ENCODE data around the gene LRRC10B.

LRRC10B gene

DNA sequence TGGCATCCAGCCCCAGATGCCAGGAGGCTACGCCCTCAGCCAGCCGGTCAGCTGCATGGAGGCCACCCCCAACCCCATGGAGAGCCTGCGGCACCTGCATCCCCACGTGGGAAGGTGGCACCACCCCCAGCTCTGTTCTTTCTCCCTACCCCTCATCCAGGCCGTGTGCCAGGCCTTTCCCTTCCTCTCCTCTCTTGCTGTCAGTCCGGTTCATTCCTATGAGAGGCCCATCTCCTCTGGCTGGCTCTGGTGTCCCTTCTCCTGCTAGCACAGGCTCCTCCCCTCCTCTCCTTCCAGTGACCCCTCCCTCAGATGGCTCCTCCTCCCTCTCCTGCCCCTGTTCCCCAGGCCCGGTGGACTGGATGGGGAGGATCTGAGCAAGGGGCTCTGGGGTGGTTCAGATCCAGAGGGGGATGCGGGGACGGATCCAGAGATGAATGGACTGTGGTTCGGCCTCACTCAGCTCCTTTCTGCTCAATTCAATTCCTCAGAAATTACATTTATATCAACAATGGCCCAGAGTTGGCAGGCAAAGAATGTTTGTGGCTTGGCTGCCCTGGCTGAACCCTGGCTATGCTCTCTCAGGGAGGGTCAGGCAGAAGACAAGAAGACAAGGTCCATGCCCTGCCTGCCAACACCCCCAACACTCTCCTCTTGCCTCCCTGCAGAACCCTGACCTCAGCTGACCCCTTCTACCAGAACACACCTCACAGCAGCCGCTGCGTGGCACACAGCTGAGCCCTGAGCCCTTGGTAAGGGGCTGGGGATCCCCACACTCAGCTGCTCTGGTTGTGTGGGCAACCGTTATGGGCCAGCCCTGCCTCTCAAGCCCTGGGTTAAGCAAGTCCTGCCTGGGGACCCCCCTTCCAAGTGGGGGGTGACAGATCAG lies 18.5 kb upstream of the LRRC10B start:
- TF ChIP-seq SPI1 (IDR thresholded peaks at IDR 0.05; ENCODE audit: borderline replicate concordance, low read depth) (no peak), POLR2AphosphoS5 (IDR thresholded peaks at IDR 0.05; ENCODE audit: low read depth) (no peak), REST (IDR thresholded peaks at IDR 0.05; ENCODE audit: insufficient replicate concordance, low read depth) (no peak), GABPA (IDR thresholded peaks at IDR 0.05; ENCODE audit: low read depth) (no peak), CTCF (IDR thresholded peaks at IDR 0.05; ENCODE audit: insufficient read depth, low read length) (no peak)
- Histone ChIP-seq H3K27ac (replicated peaks) (no peak overlapping the region), H3K4me3 (replicated peaks; ENCODE audit: insufficient read depth, low read length) (no peak overlapping the region), H3K27me3 (ENCODE audit: insufficient read depth, poor library complexity, severe bottlenecking) (peaks cover 2% of the 10 kb centered on the region)
- DNase-seq (ENCODE audit: low read depth in 1 of 2, low spot score in 1 of 2): no peak

DNA sequence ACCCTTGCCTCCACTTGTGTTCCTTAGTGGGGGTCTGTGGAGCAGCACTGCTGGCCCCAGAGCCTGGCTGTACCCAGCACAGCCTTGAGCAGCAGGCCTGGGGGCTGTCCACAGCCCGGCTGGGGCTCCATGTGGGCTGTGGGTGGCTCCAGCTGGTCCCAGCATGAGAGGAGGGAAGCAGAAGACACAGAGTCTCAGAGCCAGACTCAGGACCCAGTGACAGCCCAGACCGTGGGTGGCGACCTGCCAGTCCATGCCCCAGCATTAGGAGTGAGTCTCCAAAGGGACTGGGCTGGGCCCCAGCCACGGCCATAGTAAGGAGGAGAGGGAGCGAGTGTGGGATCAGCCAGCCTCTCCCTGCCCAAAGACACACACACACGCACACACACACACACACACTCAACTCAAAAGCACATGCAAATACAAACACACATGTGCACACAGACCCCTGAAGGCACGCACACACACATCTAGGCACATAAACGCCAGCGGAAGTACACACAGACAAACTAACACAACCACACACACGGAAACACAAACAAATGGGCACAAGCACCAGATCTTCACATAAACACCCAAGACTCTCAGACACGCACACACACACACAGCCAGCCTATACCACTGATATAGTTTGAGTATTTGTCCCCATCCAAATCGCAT lies 16.7 kb upstream of the LRRC10B start:
- TF ChIP-seq GABPA (IDR thresholded peaks at IDR 0.05; ENCODE audit: low read depth) (no peak), CTCF (IDR thresholded peaks at IDR 0.05; ENCODE audit: insufficient read depth, low read length) (no peak), SPI1 (IDR thresholded peaks at IDR 0.05; ENCODE audit: borderline replicate concordance, low read depth) (no peak), POLR2AphosphoS5 (IDR thresholded peaks at IDR 0.05; ENCODE audit: low read depth) (no peak), REST (IDR thresholded peaks at IDR 0.05; ENCODE audit: insufficient replicate concordance, low read depth) (no peak)
- DNase-seq (ENCODE audit: low read depth in 1 of 2, low spot score in 1 of 2): no peak
- Histone ChIP-seq H3K27me3 (ENCODE audit: insufficient read depth, poor library complexity, severe bottlenecking) (peaks cover 2% of the 10 kb centered on the region), H3K4me3 (replicated peaks; ENCODE audit: insufficient read depth, low read length) (no peak overlapping the region), H3K27ac (replicated peaks) (no peak overlapping the region)

DNA sequence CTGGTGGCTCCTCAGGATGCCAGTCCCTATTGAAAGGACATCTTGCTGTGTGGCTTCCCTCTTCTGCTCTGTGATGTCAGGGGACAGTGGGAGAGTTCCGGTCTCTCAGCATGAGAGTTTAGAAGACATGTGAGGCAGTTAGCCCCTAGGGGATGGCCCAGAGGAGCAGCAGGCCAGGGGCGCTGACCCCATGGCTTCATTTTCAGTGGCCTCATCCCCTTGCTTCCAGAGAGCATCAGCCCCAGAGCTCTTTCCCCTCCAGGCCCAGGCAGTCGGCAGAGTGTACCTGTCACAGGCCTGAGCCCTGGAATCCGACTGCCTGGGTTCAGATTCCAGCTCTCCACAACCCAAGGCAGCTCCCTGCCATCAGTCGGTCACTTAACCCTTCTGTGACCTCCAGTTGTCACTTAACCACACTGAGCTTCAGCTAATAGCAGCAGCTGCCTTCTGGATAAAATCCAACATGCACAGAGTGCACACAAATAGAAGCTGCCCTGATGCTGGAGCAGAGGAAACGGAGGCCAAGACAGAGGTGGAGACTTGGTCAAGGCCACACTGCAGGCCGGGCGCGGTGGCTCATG lies 14.1 kb upstream of the LRRC10B start:
- no peak for DNase-seq (ENCODE audit: low read depth in 1 of 2, low spot score in 1 of 2)
- Histone ChIP-seq H3K27me3 (ENCODE audit: insufficient read depth, poor library complexity, severe bottlenecking) (peaks cover 2% of the 10 kb centered on the region), H3K4me3 (replicated peaks; ENCODE audit: insufficient read depth, low read length) (no peak overlapping the region), H3K27ac (replicated peaks) (no peak overlapping the region)
- no peak for TF ChIP-seq GABPA (IDR thresholded peaks at IDR 0.05; ENCODE audit: low read depth)
- no peak for TF ChIP-seq CTCF (IDR thresholded peaks at IDR 0.05; ENCODE audit: insufficient read depth, low read length)
- no peak for TF ChIP-seq SPI1 (IDR thresholded peaks at IDR 0.05; ENCODE audit: borderline replicate concordance, low read depth)
- TF ChIP-seq REST (IDR thresholded peaks at IDR 0.05; ENCODE audit: insufficient replicate concordance, low read depth): no peak
- no peak for TF ChIP-seq POLR2AphosphoS5 (IDR thresholded peaks at IDR 0.05; ENCODE audit: low read depth)
